ENCODE results near the gene FAM200A. TPM values are rescaled to one million over a fixed set of nuclear protein-coding genes. Genes with fewer than 3 reads are reported as not detected.
A peak's percentile ranks its signal among the peaks of the same experiment; 100 is the strongest.
"Not testable (repeated sequence)": the region's sequence is repeated elsewhere in the genome, so short reads cannot be mapped to it uniquely, and the experiment has no call there.

FAM200A gene
- total and polyA plus RNA-seq, 4 donors = 2.7 to 10.1 (median 5.1) TPM

DNA sequence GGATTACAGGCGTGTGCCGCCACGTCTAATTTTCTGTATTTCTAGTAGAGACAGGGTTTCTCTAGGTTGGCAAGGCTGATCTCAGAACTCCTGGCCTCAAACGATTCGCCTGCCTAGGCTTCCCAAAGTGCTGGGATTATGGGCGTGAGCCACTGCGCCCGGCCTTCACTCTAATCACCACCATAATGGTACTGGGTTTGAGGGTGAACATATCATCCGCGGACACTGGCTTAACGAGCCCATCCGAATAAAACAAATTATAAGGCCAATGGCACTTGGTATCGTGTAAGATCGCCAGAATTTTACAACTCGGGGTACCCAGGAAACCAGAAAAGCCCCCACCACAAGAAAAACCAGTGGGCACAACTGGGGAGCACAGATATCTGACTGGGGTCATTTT is 580 bp downstream of the FAM200A start:
- Histone ChIP-seq H3K27ac (ENCODE audit: low read depth in 1 of 2, low read length in 1 of 2) (peak overlapping the region; percentile 96 to 97), H3K27me3 (ENCODE audit: control insufficient read depth in 3 of 3, insufficient read depth in 3 of 3, low read length in 2 of 3) (no peaks in the 10 kb centered on the region), H3K9me3 (ENCODE audit: control insufficient read depth in 4 of 4, insufficient read depth in 3 of 4, low read length in 3 of 4) (peaks cover 0 to 4% (median 0%) of the 10 kb centered on the region in 4 donors), H3K4me1 (ENCODE audit: control insufficient read depth in 5 of 5, insufficient read depth in 5 of 5, low read length in 5 of 5) (peaks cover 0 to 11% (median 0%) of the 10 kb centered on the region in 5 donors), H3K9ac (ENCODE audit: insufficient read depth in 1 of 2, low read length in 2 of 2) (peak overlapping the region; percentile 96 to 98), H3K36me3 (ENCODE audit: control insufficient read depth in 4 of 4, insufficient read depth in 4 of 4, low read length in 4 of 4) (peaks cover 3 to 27% (median 18%) of the 10 kb centered on the region in 4 donors), H3K4me3 (peak overlapping the region; percentile 100)
- no peak for TF ChIP-seq CTCF (IDR thresholded peaks at IDR 0.05; ENCODE audit: control extremely low read depth, extremely low read depth)
- WGBS, 2 donors = 12 to 15% methylated on average over 15 of the region's 15 CpGs
- ATAC-seq (ENCODE audit: insufficient read depth, low FRiP score) = no peak
- DNase-seq = peak in 1 of 3 donors; percentile 21

DNA sequence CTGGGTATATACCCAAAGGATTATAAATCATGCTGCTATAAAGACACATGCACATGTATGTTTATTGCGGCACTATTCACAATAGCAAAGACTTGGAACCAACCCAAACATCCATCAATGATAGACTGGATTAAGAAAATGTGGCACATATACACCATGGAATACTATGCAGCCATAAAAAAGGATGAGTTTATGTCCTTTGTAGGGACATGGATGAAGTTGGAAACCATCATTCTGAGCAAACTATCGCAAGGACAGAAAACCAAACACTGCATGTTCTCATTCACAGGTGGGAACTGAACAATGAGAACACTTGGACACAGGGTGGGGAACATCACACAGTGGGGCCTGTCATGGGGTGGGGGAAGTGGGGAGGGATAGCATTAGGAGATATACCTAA is 2.4 kb downstream of the FAM200A start:
- peaks cover 3 to 24% (median 18%) of the 10 kb centered on the region in 4 donors for H3K36me3 ChIP-seq (ENCODE audit: control insufficient read depth in 4 of 4, insufficient read depth in 4 of 4, low read length in 4 of 4)
- H3K9me3 ChIP-seq (ENCODE audit: control insufficient read depth in 4 of 4, insufficient read depth in 3 of 4, low read length in 3 of 4); H3K9ac ChIP-seq (ENCODE audit: insufficient read depth in 1 of 2, low read length in 2 of 2); H3K27ac ChIP-seq (ENCODE audit: low read depth in 1 of 2, low read length in 1 of 2); H3K4me3 ChIP-seq; H3K27me3 ChIP-seq (ENCODE audit: control insufficient read depth in 3 of 3, insufficient read depth in 3 of 3, low read length in 2 of 3); ATAC-seq (ENCODE audit: insufficient read depth, low FRiP score); DNase-seq: not testable (repeated sequence)
- WGBS, 2 donors = 92 to 100% methylated on average over 1 of the region's 2 CpGs
- H3K4me1 ChIP-seq (ENCODE audit: control insufficient read depth in 5 of 5, insufficient read depth in 5 of 5, low read length in 5 of 5) = peaks cover 0 to 11% (median 0%) of the 10 kb centered on the region in 5 donors

GRCh38 chr7:99545308-99545707 is 6.6 kb downstream of the FAM200A start:
- not testable (repeated sequence) for ATAC-seq (ENCODE audit: insufficient read depth, low FRiP score); DNase-seq; H3K9ac ChIP-seq (ENCODE audit: insufficient read depth in 1 of 2, low read length in 2 of 2); H3K4me1 ChIP-seq (ENCODE audit: control insufficient read depth in 5 of 5, insufficient read depth in 5 of 5, low read length in 5 of 5); H3K27ac ChIP-seq (ENCODE audit: low read depth in 1 of 2, low read length in 1 of 2); H3K27me3 ChIP-seq (ENCODE audit: control insufficient read depth in 3 of 3, insufficient read depth in 3 of 3, low read length in 2 of 3); H3K4me3 ChIP-seq
- 96 to 97% methylated on average over 5 of the region's 5 CpGs for WGBS, 2 donors
- peaks cover 0 to 21% (median 16%) of the 10 kb centered on the region in 4 donors for H3K36me3 ChIP-seq (ENCODE audit: control insufficient read depth in 4 of 4, insufficient read depth in 4 of 4, low read length in 4 of 4)
- H3K9me3 ChIP-seq (ENCODE audit: control insufficient read depth in 4 of 4, insufficient read depth in 3 of 4, low read length in 3 of 4) = peaks cover 4 to 24% (median 9%) of the 10 kb centered on the region in 4 donors

GRCh38 chr7:99543916-99544315 is 8.0 kb downstream of the FAM200A start:
- Histone ChIP-seq H3K4me3 (no peak overlapping the region), H3K36me3 (ENCODE audit: control insufficient read depth in 4 of 4, insufficient read depth in 4 of 4, low read length in 4 of 4) (peaks cover 0 to 21% (median 15%) of the 10 kb centered on the region in 4 donors), H3K27ac (ENCODE audit: low read depth in 1 of 2, low read length in 1 of 2) (no peak overlapping the region), H3K9ac (ENCODE audit: insufficient read depth in 1 of 2, low read length in 2 of 2) (no peak overlapping the region), H3K9me3 (ENCODE audit: control insufficient read depth in 4 of 4, insufficient read depth in 3 of 4, low read length in 3 of 4) (peaks cover 4 to 24% (median 11%) of the 10 kb centered on the region in 4 donors), H3K4me1 (ENCODE audit: control insufficient read depth in 5 of 5, insufficient read depth in 5 of 5, low read length in 5 of 5) (no peaks in the 10 kb centered on the region), H3K27me3 (ENCODE audit: control insufficient read depth in 3 of 3, insufficient read depth in 3 of 3, low read length in 2 of 3) (no peaks in the 10 kb centered on the region)
- no peak for TF ChIP-seq CTCF (IDR thresholded peaks at IDR 0.05; ENCODE audit: control extremely low read depth, extremely low read depth)
- 96 to 98% methylated on average over 6 of the region's 6 CpGs for WGBS, 2 donors
- DNase-seq (no peak), ATAC-seq (ENCODE audit: insufficient read depth, low FRiP score) (no peak)

All from lung (tissue), 12 donors.